HG03520 (cell line): ENCODE data around the gene LRIF1.

ENCODE experiments used
- ATAC-seq: cut with Tn5 transposase; IDR thresholded peaks from one replicate; pipeline ENCODE4 v1.9.1; 2021; ENCODE audit warnings: mild to moderate bottlenecking, moderate library complexity; ENCODE audit not compliant: unreplicated experiment

The LRIF1 gene

DNA sequence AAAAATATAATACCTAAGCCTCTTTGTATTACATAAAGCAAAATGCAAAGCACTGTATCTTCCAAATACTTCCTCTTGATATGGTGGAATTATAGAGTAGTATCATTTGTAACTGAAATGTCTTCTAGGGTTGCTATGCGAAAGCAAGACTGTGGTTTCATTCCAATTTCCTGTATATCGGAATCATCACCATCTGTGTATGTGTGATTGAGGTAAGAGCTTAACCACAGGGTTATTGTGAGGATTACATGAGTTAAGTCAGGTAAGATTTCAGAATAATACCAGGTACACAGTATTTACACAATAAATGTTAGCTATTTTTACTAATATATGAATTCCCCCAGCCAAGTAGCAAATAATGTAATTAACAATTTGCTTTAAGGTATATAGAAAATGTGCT lies 66.0 kb downstream of the LRIF1 start:
- no peak for ATAC-seq
